Gastrocnemius medialis (tissue), 4 donors: Measurements from ENCODE around the gene UBE3C.

ENCODE experiments used
- POLR2A ChIP-seq, 2 donors: fragments of 450-650 bp; IDR thresholded peaks; one replicate each; pipeline ENCODE4 v1.6.1; 2017; ENCODE audit warnings: antibody characterized with exemption in 2 of 2, mild to moderate bottlenecking in 2 of 2, moderate library complexity in 2 of 2
- TF ChIP-seq, protein P1 (sequence below), 5 experiments: fragments of 450-650 bp in 3 of 5; fragments of 200-600 bp in 2 of 5; sonication (generic) in 2 of 5; IDR thresholded peaks in 4 of 5; conservative IDR thresholded peaks in 1 of 5; 1 replicate in 4 of 5; 2 replicates in 1 of 5; pipeline ENCODE4 v1.5.1; 2016 to 2019; ENCODE audit warnings: antibody characterized with exemption in 5 of 5, mild to moderate bottlenecking in 3 of 5, moderate library complexity in 3 of 5

DNA sequence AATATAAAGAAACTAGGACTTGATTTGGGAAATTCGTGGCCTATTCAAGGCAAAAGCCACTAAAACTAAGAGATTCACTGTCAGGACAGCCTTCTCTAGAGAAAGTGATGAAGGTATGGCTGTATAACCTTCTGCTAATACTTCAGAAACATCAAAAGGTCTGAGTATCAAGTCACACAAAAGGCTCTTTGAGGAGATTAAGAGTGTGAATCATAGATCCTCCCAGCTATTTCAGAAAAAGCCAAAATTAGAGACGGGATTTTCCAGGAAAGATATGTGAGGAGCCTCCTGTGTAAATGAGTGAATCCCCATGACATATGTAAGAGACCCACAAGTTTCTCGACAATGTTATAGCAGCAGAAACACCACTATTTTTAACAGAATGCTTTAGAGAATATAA, 56.2 kb downstream of the UBE3C start:
- no peak for TF ChIP-seq POLR2A (IDR thresholded peaks at IDR 0.05)
- TF ChIP-seq, protein P1, sequence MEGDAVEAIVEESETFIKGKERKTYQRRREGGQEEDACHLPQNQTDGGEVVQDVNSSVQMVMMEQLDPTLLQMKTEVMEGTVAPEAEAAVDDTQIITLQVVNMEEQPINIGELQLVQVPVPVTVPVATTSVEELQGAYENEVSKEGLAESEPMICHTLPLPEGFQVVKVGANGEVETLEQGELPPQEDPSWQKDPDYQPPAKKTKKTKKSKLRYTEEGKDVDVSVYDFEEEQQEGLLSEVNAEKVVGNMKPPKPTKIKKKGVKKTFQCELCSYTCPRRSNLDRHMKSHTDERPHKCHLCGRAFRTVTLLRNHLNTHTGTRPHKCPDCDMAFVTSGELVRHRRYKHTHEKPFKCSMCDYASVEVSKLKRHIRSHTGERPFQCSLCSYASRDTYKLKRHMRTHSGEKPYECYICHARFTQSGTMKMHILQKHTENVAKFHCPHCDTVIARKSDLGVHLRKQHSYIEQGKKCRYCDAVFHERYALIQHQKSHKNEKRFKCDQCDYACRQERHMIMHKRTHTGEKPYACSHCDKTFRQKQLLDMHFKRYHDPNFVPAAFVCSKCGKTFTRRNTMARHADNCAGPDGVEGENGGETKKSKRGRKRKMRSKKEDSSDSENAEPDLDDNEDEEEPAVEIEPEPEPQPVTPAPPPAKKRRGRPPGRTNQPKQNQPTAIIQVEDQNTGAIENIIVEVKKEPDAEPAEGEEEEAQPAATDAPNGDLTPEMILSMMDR (IDR thresholded peaks at IDR 0.05 in 4 of 5, conservative IDR thresholded peaks at IDR 0.05 in 1 of 5), result no peak
